Fibroblast of pulmonary artery (primary cell): ENCODE data around the gene NXPE1.
A peak's percentile ranks its signal among the peaks of the same experiment; 100 is the strongest.

ENCODE experiments used
- DNase-seq: peaks from one replicate; pipeline ENCODE4 v3.0.0-alpha.2; 2010; ENCODE audit warnings: low read depth
- H3K4me3 ChIP-seq: replicated peaks from 2 replicates; pipeline ENCODE4 v1.5.1; 2011; ENCODE audit warnings: low read depth, mild to moderate bottlenecking, control low read depth, low read length, moderate library complexity
- TF ChIP-seq, protein P1 (sequence below): IDR thresholded peaks from 2 replicates; pipeline ENCODE4 v1.5.1; 2011; ENCODE audit warnings: mild to moderate bottlenecking, control low read depth, low read length, inconsistent platforms; ENCODE audit errors: missing control alignments

Gene NXPE1

DNA sequence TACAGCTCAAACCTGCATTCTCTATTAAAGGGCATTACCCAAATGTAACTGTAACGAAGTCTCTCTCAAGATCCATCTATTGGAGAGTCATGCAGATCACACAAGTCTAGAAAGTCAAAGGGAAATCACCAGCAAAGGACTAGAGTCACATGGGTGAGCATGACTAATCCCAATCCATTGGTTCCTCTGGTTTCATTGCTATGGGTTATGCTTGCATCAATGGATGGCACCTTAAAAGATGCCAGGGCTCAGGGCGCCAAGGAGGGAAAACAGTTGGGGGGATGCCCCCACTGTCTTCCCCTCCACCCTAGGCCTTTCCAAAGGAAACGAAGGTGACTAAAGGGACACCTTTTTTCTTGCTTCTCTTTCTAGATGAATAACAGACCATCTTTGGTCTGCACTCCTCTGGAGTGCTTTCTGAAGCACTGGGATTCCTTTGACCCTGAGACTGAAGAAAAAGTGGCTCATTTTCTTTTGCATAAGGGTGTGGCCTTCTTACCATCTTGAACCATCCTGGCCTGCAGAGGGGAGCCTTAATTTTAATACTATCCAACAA is 27.8 kb upstream of the NXPE1 start:
- H3K4me3 ChIP-seq, result no peak overlapping the region
- TF ChIP-seq, protein P1, sequence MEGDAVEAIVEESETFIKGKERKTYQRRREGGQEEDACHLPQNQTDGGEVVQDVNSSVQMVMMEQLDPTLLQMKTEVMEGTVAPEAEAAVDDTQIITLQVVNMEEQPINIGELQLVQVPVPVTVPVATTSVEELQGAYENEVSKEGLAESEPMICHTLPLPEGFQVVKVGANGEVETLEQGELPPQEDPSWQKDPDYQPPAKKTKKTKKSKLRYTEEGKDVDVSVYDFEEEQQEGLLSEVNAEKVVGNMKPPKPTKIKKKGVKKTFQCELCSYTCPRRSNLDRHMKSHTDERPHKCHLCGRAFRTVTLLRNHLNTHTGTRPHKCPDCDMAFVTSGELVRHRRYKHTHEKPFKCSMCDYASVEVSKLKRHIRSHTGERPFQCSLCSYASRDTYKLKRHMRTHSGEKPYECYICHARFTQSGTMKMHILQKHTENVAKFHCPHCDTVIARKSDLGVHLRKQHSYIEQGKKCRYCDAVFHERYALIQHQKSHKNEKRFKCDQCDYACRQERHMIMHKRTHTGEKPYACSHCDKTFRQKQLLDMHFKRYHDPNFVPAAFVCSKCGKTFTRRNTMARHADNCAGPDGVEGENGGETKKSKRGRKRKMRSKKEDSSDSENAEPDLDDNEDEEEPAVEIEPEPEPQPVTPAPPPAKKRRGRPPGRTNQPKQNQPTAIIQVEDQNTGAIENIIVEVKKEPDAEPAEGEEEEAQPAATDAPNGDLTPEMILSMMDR, result no peak
- DNase-seq, result no peak

DNA sequence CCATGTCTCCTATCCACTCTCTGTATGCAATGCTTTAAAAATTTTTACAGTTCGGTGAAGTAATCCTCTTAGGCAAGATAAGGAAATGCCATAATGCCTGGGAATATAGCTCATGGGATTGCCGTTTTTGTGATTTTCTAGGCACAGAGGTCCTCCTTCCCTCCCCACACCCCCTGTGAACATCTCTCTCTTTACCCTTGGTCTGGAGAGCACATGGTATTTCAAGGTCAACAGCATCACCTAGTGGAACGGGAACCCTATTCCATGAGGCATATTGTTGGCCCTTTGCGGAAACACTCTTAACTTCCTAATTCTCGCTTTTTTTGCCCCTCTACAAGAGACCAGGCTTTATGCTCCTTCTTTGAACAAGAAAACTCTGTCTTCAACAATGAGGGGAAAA is 27.1 kb upstream of the NXPE1 start:
- TF ChIP-seq, protein P1, result peak; percentile 31

DNA sequence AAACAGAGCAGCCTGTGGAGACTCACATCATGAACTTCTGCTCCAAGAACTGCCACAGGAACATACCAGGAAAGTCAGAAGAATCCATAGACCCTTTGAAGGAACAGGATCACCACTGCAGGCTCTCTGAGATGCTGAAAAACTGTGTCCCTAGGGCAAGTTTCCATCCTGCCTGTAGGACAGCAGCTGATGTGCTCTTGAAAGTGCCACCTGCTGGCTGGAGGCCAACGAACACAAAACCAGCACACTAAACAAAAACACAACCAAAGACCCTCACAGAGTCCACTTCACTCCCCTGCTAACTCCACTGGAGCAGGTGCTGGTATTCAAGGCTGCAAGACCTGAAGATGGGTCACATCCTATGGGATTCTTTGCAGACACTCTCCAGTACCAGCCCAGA is 12.0 kb upstream of the NXPE1 start:
- no peak overlapping the region for H3K4me3 ChIP-seq
- no peak for DNase-seq
- TF ChIP-seq, protein P1, result no peak

More for the DNA sequence above, 27.1 kb upstream of the NXPE1 start:
- DNase-seq, result peak; percentile 29
- H3K4me3 ChIP-seq, result no peak overlapping the region

DNA sequence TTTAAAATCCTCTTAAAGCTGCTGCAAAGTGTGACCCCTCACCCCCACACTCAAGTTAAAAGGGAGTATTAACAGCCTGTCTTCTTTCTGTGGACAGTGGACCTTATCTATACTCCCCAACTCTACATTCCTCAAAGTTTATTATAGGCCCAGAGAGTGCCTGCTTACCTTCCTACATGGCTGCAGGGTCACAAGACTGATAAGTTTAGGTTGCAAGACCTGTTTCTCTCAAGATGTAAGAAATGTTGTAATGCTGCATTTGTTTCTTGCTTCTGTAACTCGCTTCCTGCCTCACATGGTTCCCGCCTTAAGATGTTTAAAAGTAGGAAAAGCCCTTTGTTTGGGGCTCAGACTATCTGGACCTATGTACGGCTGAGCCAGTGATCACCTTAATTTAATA is 10.1 kb upstream of the NXPE1 start:
- TF ChIP-seq, protein P1, result no peak
- no peak overlapping the region for H3K4me3 ChIP-seq
- no peak for DNase-seq

DNA sequence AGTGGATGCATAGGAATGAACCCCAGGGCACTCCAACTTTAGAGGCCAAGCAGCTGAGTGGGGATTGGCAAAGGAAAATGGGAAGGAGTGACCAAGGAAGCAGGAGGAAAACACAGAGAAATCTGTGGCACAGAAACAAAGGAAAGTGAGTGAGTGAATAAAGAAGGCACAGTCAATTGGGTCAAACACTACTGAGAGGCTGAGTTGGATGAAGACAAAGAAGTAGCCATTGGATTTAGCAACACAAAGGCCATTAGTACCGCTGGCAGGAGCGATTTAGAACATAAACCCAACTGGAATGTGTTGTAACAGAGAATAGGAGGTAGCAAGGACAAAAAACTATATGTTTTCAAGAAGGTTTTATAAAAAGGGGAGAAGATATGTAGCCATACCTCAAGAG is 6.6 kb upstream of the NXPE1 start:
- H3K4me3 ChIP-seq, result no peak overlapping the region
- TF ChIP-seq, protein P1, result no peak
- DNase-seq, result no peak

DNA sequence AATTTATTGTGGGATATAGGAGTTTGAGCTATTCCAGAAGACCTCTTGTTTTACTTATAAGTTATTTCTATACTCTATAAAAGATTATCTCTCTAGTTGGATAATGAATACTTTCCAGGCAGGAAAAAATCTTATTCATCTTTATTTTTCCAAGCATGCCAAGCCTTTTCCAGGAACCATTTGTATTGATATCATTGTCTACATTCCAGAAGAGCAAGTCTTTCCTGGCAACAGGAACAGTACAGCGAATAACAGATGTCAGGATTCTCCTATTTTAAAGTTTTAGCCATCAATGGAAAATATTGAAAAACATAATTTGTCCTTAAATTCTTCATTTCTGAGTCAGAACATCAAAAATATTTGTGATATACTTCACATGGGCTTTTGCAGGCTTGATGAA is 5.2 kb upstream of the NXPE1 start:
- TF ChIP-seq, protein P1, result no peak
- DNase-seq, result peak; percentile 49
- H3K4me3 ChIP-seq, result no peak overlapping the region

DNA sequence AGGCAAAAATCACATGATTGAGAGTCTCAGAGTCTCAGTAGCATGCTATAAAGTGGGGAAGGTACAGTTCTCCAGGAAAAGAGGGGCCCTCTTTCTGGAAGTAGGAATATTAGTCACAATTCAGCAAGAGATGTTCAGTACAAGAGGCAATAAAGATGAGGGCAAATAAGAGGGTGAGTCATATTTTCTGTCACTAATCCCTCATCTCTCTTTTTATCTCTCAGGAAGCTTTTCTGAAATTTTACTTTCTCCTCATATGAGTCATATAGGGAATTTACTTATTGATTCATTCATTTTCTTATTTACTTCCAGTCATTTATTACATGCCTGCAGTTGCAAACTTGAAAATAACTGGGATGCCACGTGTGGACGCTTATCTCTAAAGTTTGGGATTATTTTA is 3.4 kb upstream of the NXPE1 start:
- peak; percentile 48 for DNase-seq
- TF ChIP-seq, protein P1, result no peak
- no peak overlapping the region for H3K4me3 ChIP-seq
